NK-92 treated with Interleukin-12 subunit alpha and Interleukin-12 subunit beta, amount 100 ng/mL, for 24 hours (cell line): ENCODE measurements around the gene MYOG.

Experiments used
- DNase-seq: peaks from one replicate; lab custom pipeline; 2025; lab: John Stamatoyannopoulos, UW

MYOG gene

DNA sequence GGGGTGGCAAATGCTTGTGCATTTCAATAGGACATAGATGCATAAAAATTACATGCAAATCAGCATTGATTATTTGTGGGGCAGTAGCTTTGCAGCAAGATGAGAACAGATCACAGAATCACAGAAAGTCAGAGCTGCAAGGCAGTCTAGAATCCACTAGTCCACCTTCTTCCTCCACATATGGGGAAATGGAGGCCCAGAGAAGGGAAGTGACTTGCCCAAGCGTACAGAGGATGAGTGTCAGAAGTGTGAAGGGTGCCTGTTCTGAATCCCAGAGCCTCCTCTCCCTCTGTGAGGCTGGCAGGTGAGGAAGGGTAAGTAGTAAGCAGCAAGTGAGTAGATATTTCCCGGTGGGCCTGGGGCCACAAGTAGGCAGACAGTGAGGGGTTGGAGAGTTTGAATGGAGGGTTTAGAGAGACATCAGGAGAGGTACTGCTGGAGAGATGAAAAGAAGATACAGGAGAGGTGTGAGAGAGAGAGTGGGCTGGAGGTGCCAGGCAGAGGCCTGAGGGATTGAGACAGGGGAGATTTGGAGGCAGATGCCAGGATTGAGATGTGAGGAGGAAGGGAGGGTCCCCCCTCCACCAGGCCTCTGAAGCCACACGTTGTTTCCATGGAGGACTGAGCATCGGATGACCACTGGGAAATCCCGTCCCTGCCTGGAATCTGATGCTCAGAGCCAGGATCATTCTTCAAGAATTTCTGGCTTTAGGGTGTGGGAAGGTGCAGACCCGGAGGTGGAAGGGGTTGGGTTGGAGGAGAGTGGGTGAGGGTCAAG lies 4.8 kb upstream of the MYOG start:
- no peak for DNase-seq

DNA sequence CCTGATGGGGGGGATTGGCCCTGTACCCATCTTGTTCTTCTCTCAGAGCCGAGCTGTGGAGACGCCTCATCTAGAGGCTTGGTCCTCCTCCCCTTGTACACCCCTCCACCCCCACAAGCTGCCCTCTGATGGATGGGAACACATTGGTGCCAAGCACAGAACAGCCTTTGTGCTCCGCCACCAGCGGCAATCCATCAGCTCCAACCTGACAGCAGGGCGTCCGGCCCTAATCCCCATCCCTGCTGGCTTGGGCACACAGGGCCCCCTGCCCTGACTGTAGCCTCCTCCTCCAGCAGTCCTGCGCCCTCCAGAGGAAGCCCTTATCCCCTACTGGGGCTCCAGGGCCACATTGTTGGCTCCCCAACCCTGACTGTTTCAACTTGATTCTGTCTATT lies 3.8 kb upstream of the MYOG start:
- DNase-seq = no peak

DNA sequence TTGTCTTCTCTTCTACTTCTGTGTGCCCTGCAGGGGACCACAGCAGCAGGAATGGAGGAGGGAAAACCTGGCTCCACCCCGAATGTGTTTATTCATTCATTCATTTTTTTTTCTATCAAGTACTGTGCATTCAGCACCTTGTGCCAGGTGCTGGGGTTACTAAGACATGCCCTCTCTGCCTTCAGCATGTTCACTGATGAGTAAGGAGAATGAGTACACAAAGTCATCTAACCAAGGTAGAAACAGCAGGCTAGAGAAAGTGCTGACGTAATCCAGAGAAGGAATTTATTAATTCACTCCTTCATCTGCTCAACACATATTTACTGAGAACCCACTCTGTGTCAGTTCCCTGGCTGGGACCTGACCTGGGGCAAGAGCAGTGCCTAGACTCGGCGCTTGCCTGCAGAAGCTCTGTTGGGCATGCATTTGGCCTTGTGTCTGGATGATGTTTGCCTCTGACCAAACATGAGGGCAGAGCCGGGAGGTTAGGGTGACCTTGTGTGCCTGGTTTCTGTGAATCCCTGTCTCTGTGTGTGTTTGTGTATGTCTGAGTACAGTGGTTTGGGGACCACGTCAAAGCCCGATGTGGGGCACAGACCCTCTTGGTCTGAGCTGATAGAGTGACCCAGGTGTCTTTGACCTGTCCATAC lies 3.3 kb upstream of the MYOG start:
- DNase-seq = no peak

DNA sequence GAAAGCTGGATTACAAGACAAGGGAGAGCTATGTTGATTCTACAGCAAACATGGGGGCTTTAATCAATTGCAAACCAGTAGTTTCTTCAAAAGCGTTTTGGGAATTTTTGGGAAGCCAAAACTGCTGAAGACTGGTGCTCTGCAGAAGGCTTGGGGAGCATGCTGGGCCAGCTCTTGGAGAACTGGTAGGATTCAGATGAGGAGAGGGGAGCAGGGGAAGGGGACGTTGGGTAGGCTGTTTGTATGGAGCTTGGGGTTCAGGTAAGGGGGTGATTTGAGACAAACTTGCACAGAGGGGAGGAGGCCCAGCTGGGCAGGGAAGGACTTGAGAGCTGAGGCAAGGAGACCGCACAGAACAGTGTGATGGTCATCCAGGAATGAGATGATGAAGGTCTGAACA lies 2.6 kb upstream of the MYOG start:
- DNase-seq = no peak

DNA sequence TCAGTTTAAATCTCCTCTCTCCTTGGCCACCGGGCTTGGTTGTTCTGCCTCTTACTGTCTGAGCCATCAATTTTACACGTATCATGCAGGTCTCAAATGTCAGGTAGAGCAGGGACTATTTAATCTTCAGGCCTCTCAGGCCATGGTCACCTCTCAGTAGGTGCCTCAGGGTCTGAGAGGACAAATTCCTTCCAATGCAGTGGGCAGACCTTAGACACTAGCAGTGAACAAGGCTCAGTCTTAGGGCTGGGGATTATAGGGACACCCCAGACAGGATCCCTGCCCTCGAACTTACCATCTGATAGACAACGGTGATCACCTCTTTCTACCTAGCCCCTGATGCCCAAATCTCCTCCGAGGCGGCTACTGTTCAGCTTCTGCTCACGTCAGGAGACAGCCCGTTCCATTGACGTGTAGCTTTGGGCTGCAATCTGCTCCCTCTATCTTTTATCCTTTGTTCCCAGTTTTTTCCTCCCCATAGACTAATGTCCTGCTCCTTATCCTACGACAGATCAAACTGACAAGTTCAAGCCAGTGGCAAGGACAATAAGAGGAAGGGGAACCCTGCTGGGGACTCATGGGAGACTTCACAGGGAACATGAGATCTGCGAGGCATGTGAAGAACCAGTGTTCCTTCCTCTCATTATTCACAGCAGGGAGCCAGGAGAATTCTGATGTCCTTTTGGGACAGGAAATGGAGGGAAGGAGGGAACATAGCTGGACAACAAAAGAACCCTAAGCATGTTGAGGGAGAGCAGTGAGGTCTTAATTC lies 1.4 kb upstream of the MYOG start:
- no peak for DNase-seq

DNA sequence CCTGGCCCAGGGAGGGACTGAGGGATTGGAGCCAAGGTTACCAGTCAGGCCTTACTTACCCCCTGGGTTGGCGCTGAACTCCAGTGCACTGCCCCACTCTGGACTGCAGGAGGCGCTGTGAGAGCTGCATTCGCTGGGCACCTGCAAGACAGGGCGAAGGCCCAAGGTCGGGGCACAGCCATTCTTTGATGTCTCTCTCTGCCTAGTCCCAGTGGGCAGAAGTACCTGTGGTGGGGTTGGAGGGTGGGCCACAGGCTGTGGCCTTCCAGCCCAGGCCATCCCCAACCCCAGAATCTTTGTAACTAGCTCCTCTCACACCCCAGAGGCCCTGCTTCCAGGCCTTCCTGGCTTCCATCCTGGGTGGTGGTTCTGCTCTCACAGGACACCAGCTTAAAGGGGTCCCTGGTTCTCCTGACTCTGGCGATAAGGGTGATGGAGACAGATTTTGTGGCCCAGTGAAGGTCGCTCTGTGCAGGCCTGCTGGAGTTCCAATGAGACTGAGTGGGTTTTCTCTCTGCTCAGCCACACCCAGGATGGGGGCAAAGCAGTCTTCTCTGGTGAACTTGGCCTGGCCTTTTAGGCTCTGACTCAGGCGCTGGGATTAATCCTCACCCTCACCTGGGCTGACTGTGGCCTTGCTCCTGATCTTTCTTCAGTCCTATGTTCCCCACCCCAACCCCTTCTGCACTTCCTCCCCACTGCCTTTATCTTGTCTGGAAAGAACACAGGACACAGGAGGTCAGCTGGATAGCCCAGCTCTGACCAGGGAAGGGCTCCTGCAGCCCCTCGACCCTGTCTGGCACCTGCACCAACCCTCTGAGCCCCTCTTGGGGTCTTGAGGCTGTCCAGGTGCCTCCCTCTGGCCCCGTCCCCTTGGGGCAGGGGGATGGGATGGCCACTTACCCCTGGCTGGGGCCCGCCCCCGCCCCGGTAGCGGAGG lies 954 bp downstream of the MYOG start:
- no peak for DNase-seq

DNA sequence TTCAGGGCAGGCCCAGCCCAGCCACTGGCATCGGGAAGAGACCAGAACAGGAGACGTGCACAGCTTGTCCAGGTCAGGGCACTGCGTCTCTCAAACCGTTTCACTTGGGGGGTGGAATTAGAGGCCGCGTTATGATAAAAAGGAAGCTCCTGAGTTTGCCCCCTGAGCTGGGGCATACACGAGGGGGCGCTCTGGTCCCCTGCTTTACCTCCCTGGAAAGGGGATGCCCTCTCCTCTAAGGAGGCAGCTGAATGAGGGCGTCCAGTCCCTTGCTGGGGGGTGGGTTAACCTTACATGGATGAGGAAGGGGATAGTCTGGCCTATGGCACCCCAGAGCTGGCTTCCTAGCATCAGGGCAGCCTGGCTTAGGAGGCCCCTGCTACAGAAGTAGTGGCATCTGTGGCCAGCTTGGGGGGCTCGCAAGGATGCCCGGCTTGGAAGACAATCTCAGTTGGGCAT lies 2.3 kb downstream of the MYOG start:
- no peak for DNase-seq

DNA sequence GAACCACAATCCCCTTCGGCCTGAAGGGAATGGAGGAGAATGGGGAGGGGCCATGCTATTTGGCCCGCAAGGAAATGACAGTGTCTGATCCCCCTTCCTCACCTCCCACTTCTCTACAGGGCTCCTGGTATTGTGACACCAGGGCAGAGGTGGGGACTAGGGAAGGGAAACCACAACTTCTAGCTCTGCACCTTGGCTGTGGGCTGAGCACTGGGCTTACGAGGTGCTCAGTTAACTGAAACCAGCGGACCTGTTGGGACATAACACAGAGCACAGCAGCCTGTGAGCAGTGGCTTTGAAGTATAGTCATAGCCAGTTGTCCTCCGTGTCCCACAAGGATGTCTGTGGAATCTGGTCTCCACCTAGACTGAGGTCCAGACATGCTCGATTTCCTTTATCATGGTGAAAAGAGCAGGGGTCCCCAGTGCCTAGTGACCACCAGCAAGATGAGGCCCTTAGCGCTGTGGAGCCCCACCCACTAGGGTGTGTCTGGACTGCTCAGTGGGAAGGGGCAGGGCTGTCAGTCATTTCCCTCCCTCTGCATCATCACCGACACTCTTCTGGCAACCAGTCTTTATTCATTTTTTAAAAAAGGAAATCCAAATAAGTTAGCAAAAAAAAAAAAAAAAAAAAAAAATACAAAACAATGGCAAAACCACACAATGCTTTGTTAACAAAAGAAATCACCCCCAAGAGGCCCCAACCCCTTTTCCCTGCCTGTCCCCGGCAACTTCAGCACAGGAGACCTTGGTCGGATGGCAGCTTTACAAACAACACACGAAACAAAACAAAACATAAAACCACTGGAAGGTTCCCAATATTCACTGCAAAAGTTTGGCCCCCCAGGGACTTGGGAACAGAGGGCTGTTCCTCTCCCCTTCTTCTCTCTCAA lies 3.0 kb downstream of the MYOG start:
- DNase-seq = no peak

DNA sequence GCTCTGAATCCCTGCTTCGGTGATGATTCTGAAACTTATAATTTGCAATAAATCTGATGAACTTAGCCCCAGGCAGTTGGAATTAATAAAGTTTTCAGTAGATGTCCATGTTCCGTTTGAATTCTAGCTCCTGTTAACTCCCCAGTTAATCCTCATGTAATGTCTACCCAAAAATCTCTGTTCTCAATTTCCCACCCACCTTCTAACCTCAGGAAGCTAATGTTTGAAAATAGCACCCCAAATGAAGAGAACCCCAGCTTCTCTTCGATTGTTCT lies 3.6 kb downstream of the MYOG start:
- DNase-seq = no peak

DNA sequence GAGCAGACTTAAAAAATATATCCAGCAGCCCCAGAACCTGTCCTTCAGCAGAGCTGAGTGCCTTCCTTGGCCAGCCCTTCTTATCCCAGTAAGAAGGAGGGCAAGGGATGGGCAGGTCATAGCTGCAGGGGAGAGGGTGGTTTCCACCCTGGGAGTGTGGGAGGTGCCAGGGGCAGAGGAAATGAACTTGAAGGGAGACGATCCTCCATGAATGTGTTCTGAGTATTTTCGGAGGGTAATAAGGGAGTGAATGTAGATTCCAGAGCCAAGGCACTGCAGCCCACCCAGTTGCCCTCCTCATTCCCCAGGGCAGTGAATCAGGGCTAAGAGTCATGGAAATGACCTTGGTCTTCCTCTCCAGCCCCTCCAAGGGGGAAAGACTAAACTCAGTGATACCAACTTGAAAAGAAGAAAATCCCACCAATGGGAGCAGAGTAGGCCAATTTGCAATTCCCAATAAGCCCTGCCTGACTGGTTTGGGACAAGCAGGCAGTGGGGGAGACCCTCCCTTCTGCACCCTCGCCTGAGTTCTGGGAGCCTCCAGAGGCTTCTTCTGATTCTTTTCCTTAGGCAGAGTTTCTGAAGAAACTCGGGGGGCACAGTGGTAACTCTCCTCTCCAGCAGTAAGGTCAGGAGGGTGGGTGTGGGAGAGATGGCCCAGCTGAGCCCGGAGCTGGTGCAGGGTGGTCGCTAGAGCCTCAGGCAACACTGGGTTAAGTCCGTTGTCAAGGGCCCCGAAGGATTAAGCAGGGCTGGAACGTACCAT lies 4.2 kb downstream of the MYOG start:
- no peak for DNase-seq

DNA sequence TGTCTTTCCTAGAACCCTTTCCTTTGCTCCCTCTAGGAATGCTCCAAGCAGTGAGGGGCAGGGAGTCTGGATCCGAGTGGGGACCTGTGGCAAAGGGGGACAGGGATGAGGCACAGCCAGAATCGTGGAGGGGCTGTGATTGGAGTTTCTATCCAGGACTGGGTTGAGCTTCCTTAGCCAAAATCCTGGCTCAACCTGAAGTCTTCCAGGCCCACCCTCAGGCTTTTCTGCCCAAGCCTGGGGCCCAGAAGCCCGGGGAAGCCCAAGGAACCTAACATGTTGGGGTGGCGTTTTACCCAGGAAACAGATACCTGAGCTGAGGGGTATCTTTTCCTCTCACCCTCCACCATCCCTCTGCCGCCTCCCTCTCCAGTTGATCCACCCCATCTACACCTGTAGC lies 5.4 kb downstream of the MYOG start:
- DNase-seq = no peak

DNA sequence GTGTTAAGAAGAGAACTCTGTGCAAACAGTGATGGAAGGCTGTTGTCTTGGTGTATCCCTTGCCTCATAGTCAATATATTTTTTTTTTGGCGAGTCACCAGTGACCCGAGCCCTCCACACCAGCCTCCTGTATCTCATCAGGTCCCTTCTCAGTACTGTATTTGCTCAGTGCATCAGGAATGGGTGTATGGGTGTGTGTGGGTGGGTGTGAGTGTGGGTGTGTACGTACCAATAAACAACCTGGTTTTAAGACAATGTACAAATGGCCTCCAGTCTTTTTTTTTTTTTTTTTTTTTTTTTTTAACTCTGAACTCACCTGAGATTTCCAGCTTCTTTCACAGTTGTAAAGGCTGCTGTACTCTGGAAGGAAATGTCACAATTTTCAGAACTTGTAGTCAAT lies 7.3 kb downstream of the MYOG start:
- no peak for DNase-seq

DNA sequence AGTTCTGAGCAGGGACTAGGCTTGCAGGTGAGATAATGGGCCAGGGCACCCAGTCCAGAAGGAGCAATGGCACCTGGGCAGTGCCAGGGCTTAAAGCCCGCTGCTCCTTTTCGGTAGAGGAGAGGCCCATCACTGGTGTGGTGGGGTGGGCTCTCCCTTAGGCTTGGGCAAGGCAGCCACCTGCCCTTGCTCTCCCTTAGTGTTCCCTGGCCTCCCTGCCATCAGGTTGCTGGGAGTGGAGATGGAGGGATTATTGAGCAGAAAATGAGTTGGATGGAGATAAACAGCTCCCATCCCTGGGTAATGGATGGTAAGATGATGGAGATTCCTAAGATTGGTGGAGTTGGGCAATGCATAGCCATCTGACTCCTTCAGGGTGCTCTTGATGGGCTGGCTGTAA lies 7.9 kb downstream of the MYOG start:
- no peak for DNase-seq

DNA sequence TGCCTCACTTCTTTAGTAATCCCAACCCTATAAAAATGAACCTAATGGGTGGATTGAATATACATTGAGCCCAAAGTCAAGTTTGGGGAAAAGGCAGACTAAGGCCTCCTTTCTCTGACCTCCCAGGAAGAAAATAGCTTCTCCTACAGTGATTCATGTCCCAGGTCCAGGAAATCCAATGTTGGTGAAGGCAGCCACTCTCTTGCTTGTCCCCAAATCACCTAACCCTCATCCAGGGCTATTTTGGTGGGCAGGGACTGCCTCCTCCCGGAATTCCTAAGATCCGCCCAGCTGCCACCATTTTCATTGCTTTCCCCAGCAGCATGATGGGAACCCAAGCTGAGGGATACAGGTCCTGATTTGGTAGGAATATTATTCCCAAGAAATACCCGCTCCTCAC lies 8.4 kb downstream of the MYOG start:
- no peak for DNase-seq

DNA sequence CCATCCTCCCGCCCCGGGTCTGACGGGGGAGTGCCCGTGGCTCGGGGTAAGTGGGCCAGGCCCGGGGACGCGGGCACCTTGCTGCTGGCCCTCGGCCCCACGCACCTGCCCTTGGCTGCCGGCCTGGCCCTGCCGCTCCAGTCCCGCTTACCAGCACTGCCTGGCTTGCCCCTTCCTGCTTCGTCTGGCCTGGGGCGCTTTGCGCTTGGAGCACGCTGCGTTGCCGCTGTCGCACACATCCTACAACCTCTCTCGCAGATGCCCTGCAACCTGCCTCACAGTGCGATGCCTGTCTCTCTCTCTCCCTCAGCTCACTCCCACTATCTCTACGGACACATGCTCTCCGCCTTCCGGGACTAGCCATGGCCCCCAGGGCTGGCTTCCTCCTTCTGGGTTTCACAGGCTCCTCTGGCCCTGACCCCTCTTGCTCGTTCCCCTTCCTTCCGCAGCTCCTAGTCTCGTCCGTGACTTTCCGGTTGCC lies 9.7 kb downstream of the MYOG start:
- DNase-seq = no peak

DNA sequence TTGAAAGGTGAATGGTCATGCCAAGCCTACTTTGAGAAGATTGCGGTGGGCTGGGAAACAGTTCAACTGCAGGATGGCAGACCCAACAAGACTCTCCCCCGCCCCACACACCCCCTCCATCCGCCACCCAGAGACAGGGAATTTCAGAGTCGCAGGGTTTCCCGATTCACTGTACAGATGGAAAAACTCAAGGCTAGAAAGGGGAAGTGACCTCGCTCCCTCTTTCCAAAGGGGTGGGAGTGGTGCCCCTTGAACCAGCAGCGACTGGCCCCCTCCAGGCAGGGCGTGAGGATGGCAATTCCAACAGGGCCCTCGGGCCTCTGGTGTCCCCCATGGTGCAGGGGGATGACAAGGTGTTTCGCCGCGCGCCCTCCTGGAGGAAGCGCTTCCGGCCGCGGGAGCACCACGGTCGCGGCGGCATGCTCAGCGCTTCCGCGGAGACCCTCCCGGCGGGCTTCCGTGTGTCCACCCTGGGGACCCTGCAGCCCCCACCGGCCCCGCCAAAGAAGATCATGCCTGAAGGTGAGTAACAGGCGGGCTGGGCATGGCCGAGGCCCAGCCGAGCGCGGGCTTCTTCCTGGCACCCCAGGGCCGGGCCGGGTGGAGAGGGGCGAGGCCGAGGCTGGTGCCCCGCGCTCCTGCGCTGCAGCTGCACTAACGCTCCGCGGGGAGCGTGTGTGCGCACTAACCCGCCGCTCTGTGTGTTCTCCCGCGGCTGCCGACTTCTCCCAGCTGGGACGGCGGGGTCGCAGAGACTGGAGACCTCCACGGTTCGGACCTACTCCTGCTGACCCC lies 10.4 kb downstream of the MYOG start:
- DNase-seq = no peak

DNA sequence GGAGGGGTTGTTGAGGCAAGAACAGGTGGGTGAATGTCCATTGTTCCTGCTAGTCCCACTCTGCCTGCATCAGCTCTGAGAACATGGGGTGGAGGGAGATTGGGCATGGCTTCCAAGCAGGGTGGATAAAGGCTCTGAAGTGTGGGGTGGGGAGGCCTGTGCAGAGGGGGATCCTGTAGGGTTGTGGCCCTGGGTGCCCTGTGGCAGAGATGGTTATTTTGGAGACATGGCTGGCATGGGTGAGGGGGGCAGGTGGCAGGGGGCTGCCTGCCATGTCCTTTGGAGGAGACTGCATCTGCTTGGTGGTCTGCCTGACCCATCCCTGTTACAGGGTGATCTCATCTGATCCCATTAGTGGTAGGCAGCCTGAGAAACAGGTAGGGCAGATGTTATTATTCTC lies 11.2 kb downstream of the MYOG start:
- no peak for DNase-seq

DNA sequence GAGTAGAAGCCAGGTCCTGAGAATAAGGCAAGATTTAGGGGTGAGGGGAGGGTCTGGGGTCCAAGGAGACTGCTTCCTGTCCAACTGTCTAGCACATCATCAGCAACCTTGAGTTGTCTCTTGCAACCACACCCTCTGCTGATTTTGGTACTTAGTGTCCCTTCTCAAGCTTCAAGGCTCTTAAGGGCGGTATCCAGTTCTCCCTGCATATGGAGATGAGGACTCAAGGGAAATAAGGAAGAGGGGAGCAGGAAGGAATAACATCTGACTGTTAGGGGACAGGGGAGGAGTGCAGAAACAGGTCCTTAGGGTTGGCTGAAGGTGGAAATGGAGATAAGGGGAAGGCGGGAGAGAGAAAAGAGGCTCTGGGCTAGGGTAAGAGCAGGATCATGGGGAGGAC lies 12.3 kb downstream of the MYOG start:
- DNase-seq = no peak

DNA sequence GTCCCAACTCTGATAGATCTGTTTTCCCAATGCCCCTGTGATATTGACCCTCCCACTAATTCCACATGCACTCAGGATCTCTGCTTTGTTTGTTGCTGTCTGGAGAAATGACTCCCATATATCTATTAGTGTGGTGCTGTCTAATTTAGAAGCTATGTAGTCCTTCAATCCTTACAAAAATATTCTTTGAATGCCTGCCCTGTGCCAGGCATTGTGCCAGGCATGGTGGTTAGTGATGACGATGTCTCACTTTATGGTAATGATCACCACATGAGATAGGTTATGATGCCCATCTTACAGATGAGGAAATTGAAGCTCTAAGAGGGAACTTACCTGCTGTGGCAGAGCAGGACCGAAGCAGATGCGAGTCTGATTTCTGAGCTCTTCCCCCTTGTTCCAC lies 12.9 kb downstream of the MYOG start:
- DNase-seq = no peak
